WTC11 (cell line): ENCODE results near the gene PRSS8. TPM values are rescaled to one million over a fixed set of nuclear protein-coding genes. Genes with fewer than 3 reads are reported as not detected.

Experiments used
- ATAC-seq: fragments of 200-7000 bp; cut with Tn5 transposase; 2 replicates; pipeline ENCODE4 v1.10.0; 2021; ENCODE audit warnings: mild to moderate bottlenecking, moderate library complexity
- CTCF ChIA-PET: fragments of 300-600 bp; sonication (Branson Sonifier 250); formaldehyde crosslinking; loops from one replicate; lab custom pipeline; 2021; ENCODE audit warnings: antibody characterized with exemption; lab: Charles Lee
- POLR2A ChIA-PET: fragments of 350-600 bp; sonication (Branson Sonifier 250); formaldehyde crosslinking; loops from one replicate; lab custom pipeline; 2021; ENCODE audit warnings: antibody characterized with exemption; lab: Charles Lee
- DNase-seq: peaks from one replicate; pipeline ENCODE4 v3.0.0; 2021; ENCODE audit warnings: low spot score
- H3K27ac Mint-ChIP-seq: 2 replicates; pipeline ENCODE4 v1.8.0; 2021; ENCODE audit warnings: mixed read lengths
- H3K27me3 Mint-ChIP-seq: 2 replicates; pipeline ENCODE4 v1.8.0; 2021; ENCODE audit warnings: low read depth, mild to moderate bottlenecking, moderate library complexity, mixed read lengths
- H3K36me3 Mint-ChIP-seq: 2 replicates; pipeline ENCODE4 v1.8.0; 2021; ENCODE audit warnings: mixed read lengths
- H3K4me1 Mint-ChIP-seq: 2 replicates; pipeline ENCODE4 v1.8.0; 2022; ENCODE audit warnings: mixed read lengths
- H3K4me3 Mint-ChIP-seq: 2 replicates; pipeline ENCODE4 v1.8.0; 2021; ENCODE audit warnings: mild to moderate bottlenecking, moderate library complexity, mixed read lengths
- H3K9me3 Mint-ChIP-seq: 2 replicates; pipeline ENCODE4 v1.8.0; 2021; ENCODE audit warnings: mixed read lengths
- ATF3 ChIP-seq: sonication (generic); formaldehyde crosslinking; conservative IDR thresholded peaks from 2 replicates; pipeline ENCODE4 v1.8.1; 2022; ENCODE audit warnings: mild to moderate bottlenecking, missing genetic modification reagents
- CTCF ChIP-seq: fragments of 200-600 bp; IDR thresholded peaks from 2 replicates; pipeline ENCODE4 v1.8.0; 2022; ENCODE audit warnings: antibody characterized with exemption
- IRF1 ChIP-seq: sonication (generic); formaldehyde crosslinking; IDR thresholded peaks from 2 replicates; pipeline ENCODE4 v1.8.0; 2023; ENCODE audit warnings: missing genetic modification reagents
- JUN ChIP-seq: sonication (generic); formaldehyde crosslinking; IDR thresholded peaks from 2 replicates; pipeline ENCODE4 v1.8.0; 2023; ENCODE audit warnings: mild to moderate bottlenecking, missing genetic modification reagents
- KAT7 ChIP-seq: sonication (generic); formaldehyde crosslinking; IDR thresholded peaks from 2 replicates; pipeline ENCODE4 v1.8.1; 2023; ENCODE audit warnings: missing genetic modification reagents, mild to moderate bottlenecking, borderline replicate concordance
- NFYB ChIP-seq: sonication (generic); formaldehyde crosslinking; conservative IDR thresholded peaks from 2 replicates; pipeline ENCODE4 v1.8.0; 2022; ENCODE audit warnings: low read depth, missing genetic modification reagents
- NR3C1 ChIP-seq: sonication (generic); formaldehyde crosslinking; conservative IDR thresholded peaks from 2 replicates; pipeline ENCODE4 v1.8.1; 2023; ENCODE audit warnings: low read depth, mild to moderate bottlenecking, missing genetic modification reagents
- SOX15 ChIP-seq: fragments of 250-450 bp; sonication (Bioruptor Pico); IDR thresholded peaks from 2 replicates; pipeline ENCODE4 v1.9.0; 2021; ENCODE audit warnings: mild to moderate bottlenecking
- SP1 ChIP-seq: sonication (generic); formaldehyde crosslinking; conservative IDR thresholded peaks from 2 replicates; pipeline ENCODE4 v1.8.1; 2022; ENCODE audit warnings: missing genetic modification reagents
- TCF7 ChIP-seq: sonication (generic); formaldehyde crosslinking; IDR thresholded peaks from 2 replicates; pipeline ENCODE4 v1.8.0; 2022; ENCODE audit warnings: mild to moderate bottlenecking, low read depth, missing genetic modification reagents, moderate library complexity
- TEAD1 ChIP-seq: sonication (generic); formaldehyde crosslinking; IDR thresholded peaks from 2 replicates; pipeline ENCODE4 v1.8.0; 2022; ENCODE audit warnings: mild to moderate bottlenecking, missing genetic modification reagents
- TEAD4 ChIP-seq: sonication (generic); formaldehyde crosslinking; IDR thresholded peaks from 2 replicates; pipeline ENCODE4 v1.8.0; 2022; ENCODE audit warnings: mild to moderate bottlenecking, missing genetic modification reagents
- ZBTB43 ChIP-seq: sonication (generic); formaldehyde crosslinking; IDR thresholded peaks from 2 replicates; pipeline ENCODE4 v1.8.1; 2023; ENCODE audit warnings: mild to moderate bottlenecking, missing genetic modification reagents
- ZMAT4 ChIP-seq: fragments of 250-450 bp; sonication (Bioruptor Pico); IDR thresholded peaks from 2 replicates; pipeline ENCODE4 v1.9.0; 2021; ENCODE audit warnings: mild to moderate bottlenecking
- ZNF232 ChIP-seq: sonication (generic); formaldehyde crosslinking; IDR thresholded peaks from 2 replicates; pipeline ENCODE4 v1.8.0; 2022; ENCODE audit warnings: mild to moderate bottlenecking, missing genetic modification reagents
- ZNF263 ChIP-seq: sonication (generic); formaldehyde crosslinking; IDR thresholded peaks from 2 replicates; pipeline ENCODE4 v1.8.1; 2022; ENCODE audit warnings: low read depth, mild to moderate bottlenecking, moderate library complexity, missing genetic modification reagents
- total RNA-seq: library from RNA; stranded (reverse); gene quantifications from 3 replicates; pipeline ENCODE4 v1.2.3, GENCODE V29; 2021

PRSS8 gene
- total RNA-seq, 1 experiment from 2014 or later, result 78.8 TPM

- TF ChIP-seq CTCF, result no peak
- TF ChIP-seq ZMAT4 (CRISPR knock-in tag), result no peak
- TF ChIP-seq ZNF263 (CRISPR knock-in tag), result no peak
Measured at GRCh38 chr16:31088459-31089183, 46.9 kb downstream of the PRSS8 start, which contains the start of gene PRSS53 (continued).

- DNase-seq (no peak), ATAC-seq (no peak)
- ChIA-PET CTCF (no interaction called here), POLR2A (no interaction called here)
- H3K36me3 Mint-ChIP-seq, result peaks cover 12% of the 10 kb centered on the region
- no peak overlapping the region for H3K27ac Mint-ChIP-seq
- no peaks in the 10 kb centered on the region for H3K4me1 Mint-ChIP-seq
- H3K27me3 Mint-ChIP-seq, result no peaks in the 10 kb centered on the region
- no peaks in the 10 kb centered on the region for H3K9me3 Mint-ChIP-seq
- H3K4me3 Mint-ChIP-seq, result no peak overlapping the region
- TF ChIP-seq ZBTB43 (CRISPR knock-in tag) (no peak), CTCF (no peak), JUN (CRISPR knock-in tag) (no peak), NR3C1 (CRISPR knock-in tag) (no peak), KAT7 (CRISPR knock-in tag) (no peak), NFYB (CRISPR knock-in tag) (no peak)
Measured at GRCh38 chr16:31087971-31088370, 47.6 kb downstream of the PRSS8 start.

- ATAC-seq (no peak), DNase-seq (no peak)
- Mint-ChIP-seq H3K4me1 (no peaks in the 10 kb centered on the region), H3K9me3 (no peaks in the 10 kb centered on the region), H3K4me3 (no peak overlapping the region), H3K36me3 (peaks cover 12% of the 10 kb centered on the region)
- POLR2A ChIA-PET, result no interaction called here
- no peak for TF ChIP-seq TEAD1 (CRISPR knock-in tag)
- TF ChIP-seq ZNF232 (CRISPR knock-in tag), result no peak
- no peak for TF ChIP-seq SP1 (CRISPR knock-in tag)
- TF ChIP-seq TEAD4 (CRISPR knock-in tag), result no peak
- no peak for TF ChIP-seq TCF7 (CRISPR knock-in tag)
- TF ChIP-seq SOX15 (CRISPR knock-in tag), result no peak
- no peak for TF ChIP-seq IRF1
- no peak for TF ChIP-seq ATF3
- TF ChIP-seq, all 79 proteins: peak for 0
- no peak overlapping the region for H3K27ac Mint-ChIP-seq
- CTCF ChIA-PET, result no interaction called here
- H3K27me3 Mint-ChIP-seq, result no peaks in the 10 kb centered on the region
Measured at GRCh38 chr16:31087481-31087880, 48.0 kb downstream of the PRSS8 start.
